Endometrial microvascular endothelial cells (primary cell): Measurements from ENCODE around the gene SLC7A4. TPM values are rescaled to one million over a fixed set of nuclear protein-coding genes. Genes with fewer than 3 reads are reported as not detected.

ENCODE experiments used
- in situ Hi-C: cut with HindIII; loops from 2 replicates; pipeline ENCODE4 v1.10.0; 2017; ENCODE audit warnings: low sequenced_read_pairs, low pct_unique_long_range_greater_than_20kb; ENCODE audit errors: inconsistent ontology term
- total RNA-seq: library from RNA; depleted of rRNA; stranded (reverse); fragments of >200 nt; gene quantifications from one replicate; pipeline ENCODE4 v1.2.3, GENCODE V29; 2015; ENCODE audit errors: inconsistent ontology term

Gene SLC7A4
- total RNA-seq, 1 donor from 2014 or later, result not detected

DNA sequence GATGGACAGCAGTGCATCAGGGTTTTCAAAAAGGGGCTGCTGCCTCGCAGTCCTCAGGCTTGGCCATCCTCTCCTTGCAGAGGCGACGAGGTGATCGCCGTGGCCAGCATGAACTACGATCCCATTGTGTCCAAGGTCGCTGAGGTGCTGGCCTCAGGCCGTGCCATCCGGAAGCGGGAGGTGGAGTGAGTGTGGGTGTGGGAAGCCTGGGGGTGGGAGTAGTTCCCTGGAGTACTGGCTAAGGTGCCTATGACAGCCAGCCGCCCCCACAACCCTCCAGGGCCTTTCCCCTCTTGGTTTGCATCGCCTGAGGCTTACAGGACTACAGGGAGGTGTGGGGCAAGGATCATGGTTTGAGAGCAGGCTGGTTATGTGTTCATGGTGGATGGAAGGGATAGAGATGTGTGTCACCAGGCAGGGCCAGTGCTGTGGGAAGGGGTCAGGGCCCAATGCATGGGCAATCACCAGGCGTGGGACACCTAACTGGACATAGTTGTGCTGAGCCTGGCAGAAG lies 52.4 kb downstream of the SLC7A4 start:
- in situ Hi-C loops, result no loop called here

DNA sequence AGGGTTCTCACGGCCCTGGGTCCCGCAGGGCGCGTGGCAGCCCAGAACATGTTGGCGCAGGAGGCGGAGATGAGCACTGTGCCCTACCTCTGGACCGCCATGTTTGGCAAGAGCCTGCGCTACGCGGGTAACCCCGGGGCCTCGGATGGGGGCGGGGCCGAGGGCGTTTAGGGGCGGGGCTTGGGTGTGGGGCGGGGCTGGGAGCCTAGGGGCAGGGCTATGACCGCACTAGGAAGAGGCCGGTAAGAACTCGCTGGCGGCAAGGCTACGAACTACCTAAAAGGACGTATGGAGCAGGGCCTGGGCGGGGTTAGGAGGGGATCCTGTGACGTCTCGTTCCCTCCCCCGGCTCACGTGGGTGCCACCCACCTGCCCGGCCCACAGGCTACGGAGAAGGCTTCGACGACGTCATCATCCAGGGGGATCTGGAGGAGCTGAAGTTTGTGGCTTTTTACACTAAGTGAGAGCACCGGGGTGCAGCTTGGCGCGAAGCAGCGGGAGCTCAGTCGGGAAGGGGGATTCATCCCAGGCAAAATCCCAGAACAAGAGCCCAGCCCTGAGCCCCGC lies 53.0 kb downstream of the SLC7A4 start:
- in situ Hi-C loops, result no loop called here

Other genes with a start within 250 kb of the SLC7A4 start
- 52.4 TPM for gene PI4KA, start 173.8 kb downstream of the SLC7A4 start, total RNA-seq
- 17.9 TPM for gene SNAP29, start 173.6 kb downstream of the SLC7A4 start, total RNA-seq
- 55.8 TPM for gene CRKL, start 115.2 kb downstream of the SLC7A4 start, total RNA-seq
- not detected for gene AIFM3, start 65.3 kb downstream of the SLC7A4 start, total RNA-seq
- 52.0 TPM for gene LZTR1, start 50.3 kb downstream of the SLC7A4 start, total RNA-seq
- gene THAP7, start 30.4 kb downstream of the SLC7A4 start, total RNA-seq, result 17.0 TPM
- gene P2RX6, start 17.4 kb downstream of the SLC7A4 start, total RNA-seq, result not detected
- not detected for gene LRRC74B, start 13.4 kb upstream of the SLC7A4 start, total RNA-seq